Dedifferentiated amniotic fluid mesenchymal stem cell (primary cell): ENCODE measurements around the gene PTGR3.

ENCODE experiments used
- DNase-seq: peaks from one replicate; pipeline ENCODE4 v3.0.0-alpha.2; 2016; ENCODE audit errors: extremely low spot score

Gene PTGR3

GRCh38 chr18:75209129-75209950, at the start of gene PTGR3:
PTGR3 (minus strand) TSS chr18:75209139; CDS start chr18:75209058, 81 bp downstream.
- DNase-seq = peak; percentile 65

- DNase-seq = no peak
These were observed 48.7 kb upstream of the PTGR3 start for GRCh38 chr18:75257605-75258004.

GRCh38 chr18:75256376-75256775, 47.4 kb upstream of the PTGR3 start:
- no peak for DNase-seq

- DNase-seq = no peak
These were observed 46.2 kb upstream of the PTGR3 start for GRCh38 chr18:75255094-75255493.

- no peak for DNase-seq
These were observed 44.8 kb upstream of the PTGR3 start for GRCh38 chr18:75253784-75254183.

- no peak for DNase-seq
These were observed 44.1 kb upstream of the PTGR3 start for GRCh38 chr18:75253043-75253442.

- no peak for DNase-seq
These were observed 43.2 kb upstream of the PTGR3 start for GRCh38 chr18:75252136-75252535.

GRCh38 chr18:75251466-75251865, 42.5 kb upstream of the PTGR3 start:
- no peak for DNase-seq

- no peak for DNase-seq
These were observed 41.5 kb upstream of the PTGR3 start for GRCh38 chr18:75250471-75250821.

- DNase-seq = no peak
These were observed 40.9 kb upstream of the PTGR3 start for GRCh38 chr18:75249672-75250470.

GRCh38 chr18:75249175-75249518, 40.2 kb upstream of the PTGR3 start:
- DNase-seq = no peak

- no peak for DNase-seq
These were observed 39.7 kb upstream of the PTGR3 start for GRCh38 chr18:75248426-75249174.

GRCh38 chr18:75247611-75248421, 38.9 kb upstream of the PTGR3 start:
- peak; percentile 40 for DNase-seq

GRCh38 chr18:75246721-75247610, 38.0 kb upstream of the PTGR3 start:
- peak; percentile 26 for DNase-seq

GRCh38 chr18:75244351-75245313, 35.7 kb upstream of the PTGR3 start:
- DNase-seq = no peak

- no peak for DNase-seq
These were observed 32.8 kb upstream of the PTGR3 start for GRCh38 chr18:75241705-75242104.

GRCh38 chr18:75240433-75240832, 31.5 kb upstream of the PTGR3 start:
- DNase-seq = no peak

- no peak for DNase-seq
These were observed 29.8 kb upstream of the PTGR3 start for GRCh38 chr18:75238786-75239185.

- no peak for DNase-seq
These were observed 29.2 kb upstream of the PTGR3 start for GRCh38 chr18:75238100-75238499.
